ENCODE data around the gene PHGDH. TPM values are rescaled to one million over a fixed set of nuclear protein-coding genes. Genes with fewer than 3 reads are reported as not detected.
A peak's percentile ranks its signal among the peaks of the same experiment; 100 is the strongest.

Gene PHGDH
- total and polyA plus RNA-seq, 9 of the 15 experiments (the other 6 are each of a cell fraction or from before 2014, with no cell fraction given): 6.7 to 84.2 (median 36.2) TPM

DNA sequence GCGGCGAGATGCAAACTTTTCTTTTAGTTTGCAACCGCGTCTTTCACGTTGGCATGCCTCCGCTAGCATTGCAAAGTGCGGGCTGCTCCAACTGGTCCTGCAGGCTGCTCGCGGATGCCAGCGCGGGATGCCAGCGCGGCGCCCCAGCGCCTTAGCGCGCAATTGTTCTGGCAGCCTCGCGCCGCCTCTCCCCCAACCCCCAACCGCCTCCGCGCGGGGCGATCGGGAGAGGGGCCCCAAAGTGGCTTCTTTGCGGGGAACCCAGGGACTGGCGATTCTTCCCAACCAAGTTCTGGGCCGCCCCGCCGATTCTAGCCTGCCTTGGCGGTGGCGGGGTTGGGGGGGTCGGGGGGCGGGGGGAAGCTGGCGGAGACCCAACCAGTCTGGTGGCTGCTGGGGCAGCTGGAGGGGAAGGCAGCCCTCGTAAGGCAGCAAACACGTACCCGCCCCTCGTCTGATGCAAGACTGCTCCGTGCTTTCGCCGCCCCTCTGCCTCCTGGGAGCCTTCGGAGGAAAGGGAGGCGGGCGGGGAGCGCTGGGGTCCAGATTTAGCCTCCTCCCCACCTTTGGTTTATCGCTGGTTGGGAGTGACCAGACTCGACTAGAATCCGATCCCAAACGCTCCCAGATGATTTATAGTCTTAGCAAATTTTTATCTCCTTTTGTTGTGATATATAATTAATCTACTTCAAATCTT is 756 bp downstream of the PHGDH start (continued):
- TF ChIP-seq, protein P1, sequence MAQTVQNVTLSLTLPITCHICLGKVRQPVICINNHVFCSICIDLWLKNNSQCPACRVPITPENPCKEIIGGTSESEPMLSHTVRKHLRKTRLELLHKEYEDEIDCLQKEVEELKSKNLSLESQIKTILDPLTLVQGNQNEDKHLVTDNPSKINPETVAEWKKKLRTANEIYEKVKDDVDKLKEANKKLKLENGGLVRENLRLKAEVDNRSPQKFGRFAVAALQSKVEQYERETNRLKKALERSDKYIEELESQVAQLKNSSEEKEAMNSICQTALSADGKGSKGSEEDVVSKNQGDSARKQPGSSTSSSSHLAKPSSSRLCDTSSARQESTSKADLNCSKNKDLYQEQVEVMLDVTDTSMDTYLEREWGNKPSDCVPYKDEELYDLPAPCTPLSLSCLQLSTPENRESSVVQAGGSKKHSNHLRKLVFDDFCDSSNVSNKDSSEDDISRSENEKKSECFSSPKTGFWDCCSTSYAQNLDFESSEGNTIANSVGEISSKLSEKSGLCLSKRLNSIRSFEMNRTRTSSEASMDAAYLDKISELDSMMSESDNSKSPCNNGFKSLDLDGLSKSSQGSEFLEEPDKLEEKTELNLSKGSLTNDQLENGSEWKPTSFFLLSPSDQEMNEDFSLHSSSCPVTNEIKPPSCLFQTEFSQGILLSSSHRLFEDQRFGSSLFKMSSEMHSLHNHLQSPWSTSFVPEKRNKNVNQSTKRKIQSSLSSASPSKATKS (CRISPR knock-in tag; IDR thresholded peaks at IDR 0.05): no peak
- no peak for TF ChIP-seq YY1 (IDR thresholded peaks at IDR 0.05; ENCODE audit: borderline replicate concordance in 1 of 3, control insufficient read depth in 1 of 3, extremely low read depth in 1 of 3, insufficient read depth in 3 of 3, insufficient read length in 1 of 3, insufficient replicate concordance in 2 of 3, low read depth in 1 of 3, low read length in 2 of 3)
- no peak for TF ChIP-seq CC2D1A (IDR thresholded peaks at IDR 0.05)
- no peak for TF ChIP-seq TAF7 (tag; IDR thresholded peaks at IDR 0.05)
- no peak for TF ChIP-seq FOS (IDR thresholded peaks at IDR 0.05; ENCODE audit: extremely low read depth, insufficient read length)
- TF ChIP-seq HLTF (IDR thresholded peaks at IDR 0.05): no peak
- no peak for TF ChIP-seq FOXA1 (IDR thresholded peaks at IDR 0.05; ENCODE audit: borderline replicate concordance)
- TF ChIP-seq, protein P2, sequence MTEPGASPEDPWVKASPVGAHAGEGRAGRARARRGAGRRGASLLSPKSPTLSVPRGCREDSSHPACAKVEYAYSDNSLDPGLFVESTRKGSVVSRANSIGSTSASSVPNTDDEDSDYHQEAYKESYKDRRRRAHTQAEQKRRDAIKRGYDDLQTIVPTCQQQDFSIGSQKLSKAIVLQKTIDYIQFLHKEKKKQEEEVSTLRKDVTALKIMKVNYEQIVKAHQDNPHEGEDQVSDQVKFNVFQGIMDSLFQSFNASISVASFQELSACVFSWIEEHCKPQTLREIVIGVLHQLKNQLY (CRISPR knock-in tag; conservative IDR thresholded peaks at IDR 0.05): no peak
- no peak for TF ChIP-seq THRAP3 (IDR thresholded peaks at IDR 0.05; ENCODE audit: borderline replicate concordance)
- no peak for TF ChIP-seq C11orf30 (IDR thresholded peaks at IDR 0.05; ENCODE audit: low read depth)
- TF ChIP-seq, protein P3, sequence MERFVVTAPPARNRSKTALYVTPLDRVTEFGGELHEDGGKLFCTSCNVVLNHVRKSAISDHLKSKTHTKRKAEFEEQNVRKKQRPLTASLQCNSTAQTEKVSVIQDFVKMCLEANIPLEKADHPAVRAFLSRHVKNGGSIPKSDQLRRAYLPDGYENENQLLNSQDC (CRISPR knock-in tag; IDR thresholded peaks at IDR 0.05): no peak
- TF ChIP-seq POLR2G (IDR thresholded peaks at IDR 0.05; ENCODE audit: low read depth, low read length): peak; percentile 90
- TF ChIP-seq TAL1 (IDR thresholded peaks at IDR 0.05): no peak
- no peak for TF ChIP-seq PML (IDR thresholded peaks at IDR 0.05; ENCODE audit: low read length)
- no peak for TF ChIP-seq ZNF324 (CRISPR knock-in tag; IDR thresholded peaks at IDR 0.05)
- no peak for TF ChIP-seq ZNF589 (CRISPR knock-in tag; IDR thresholded peaks at IDR 0.05; ENCODE audit: low read depth)
- TF ChIP-seq, protein P4, sequence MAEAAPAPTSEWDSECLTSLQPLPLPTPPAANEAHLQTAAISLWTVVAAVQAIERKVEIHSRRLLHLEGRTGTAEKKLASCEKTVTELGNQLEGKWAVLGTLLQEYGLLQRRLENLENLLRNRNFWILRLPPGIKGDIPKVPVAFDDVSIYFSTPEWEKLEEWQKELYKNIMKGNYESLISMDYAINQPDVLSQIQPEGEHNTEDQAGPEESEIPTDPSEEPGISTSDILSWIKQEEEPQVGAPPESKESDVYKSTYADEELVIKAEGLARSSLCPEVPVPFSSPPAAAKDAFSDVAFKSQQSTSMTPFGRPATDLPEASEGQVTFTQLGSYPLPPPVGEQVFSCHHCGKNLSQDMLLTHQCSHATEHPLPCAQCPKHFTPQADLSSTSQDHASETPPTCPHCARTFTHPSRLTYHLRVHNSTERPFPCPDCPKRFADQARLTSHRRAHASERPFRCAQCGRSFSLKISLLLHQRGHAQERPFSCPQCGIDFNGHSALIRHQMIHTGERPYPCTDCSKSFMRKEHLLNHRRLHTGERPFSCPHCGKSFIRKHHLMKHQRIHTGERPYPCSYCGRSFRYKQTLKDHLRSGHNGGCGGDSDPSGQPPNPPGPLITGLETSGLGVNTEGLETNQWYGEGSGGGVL (CRISPR knock-in tag; IDR thresholded peaks at IDR 0.05): no peak
- 0 out of 2 replicates have a peak, but pooled peaks have one; percentile 27 for TF ChIP-seq LCOR (CRISPR knock-in tag; IDR thresholded peaks at IDR 0.05)
- TF ChIP-seq, protein P5, sequence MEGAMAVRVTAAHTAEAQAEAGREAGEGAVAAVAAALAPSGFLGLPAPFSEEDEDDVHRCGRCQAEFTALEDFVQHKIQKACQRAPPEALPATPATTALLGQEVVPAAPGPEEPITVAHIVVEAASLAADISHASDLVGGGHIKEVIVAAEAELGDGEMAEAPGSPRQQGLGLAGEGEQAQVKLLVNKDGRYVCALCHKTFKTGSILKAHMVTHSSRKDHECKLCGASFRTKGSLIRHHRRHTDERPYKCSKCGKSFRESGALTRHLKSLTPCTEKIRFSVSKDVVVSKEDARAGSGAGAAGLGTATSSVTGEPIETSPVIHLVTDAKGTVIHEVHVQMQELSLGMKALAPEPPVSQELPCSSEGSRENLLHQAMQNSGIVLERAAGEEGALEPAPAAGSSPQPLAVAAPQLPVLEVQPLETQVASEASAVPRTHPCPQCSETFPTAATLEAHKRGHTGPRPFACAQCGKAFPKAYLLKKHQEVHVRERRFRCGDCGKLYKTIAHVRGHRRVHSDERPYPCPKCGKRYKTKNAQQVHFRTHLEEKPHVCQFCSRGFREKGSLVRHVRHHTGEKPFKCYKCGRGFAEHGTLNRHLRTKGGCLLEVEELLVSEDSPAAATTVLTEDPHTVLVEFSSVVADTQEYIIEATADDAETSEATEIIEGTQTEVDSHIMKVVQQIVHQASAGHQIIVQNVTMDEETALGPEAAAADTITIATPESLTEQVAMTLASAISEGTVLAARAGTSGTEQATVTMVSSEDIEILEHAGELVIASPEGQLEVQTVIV (CRISPR knock-in tag; IDR thresholded peaks at IDR 0.05; ENCODE audit: borderline replicate concordance): no peak
- no peak; the same call in 1 of the 2 replicates for TF ChIP-seq ZNF263 (CRISPR knock-in tag; IDR thresholded peaks at IDR 0.05; ENCODE audit: borderline replicate concordance)
- no peak for TF ChIP-seq FIP1L1 (IDR thresholded peaks at IDR 0.05; ENCODE audit: low read depth, low read length, poor library complexity, severe bottlenecking)

Data from K562 (cell line).